ENCODE results near the gene KCNRG.

KCNRG gene

DNA sequence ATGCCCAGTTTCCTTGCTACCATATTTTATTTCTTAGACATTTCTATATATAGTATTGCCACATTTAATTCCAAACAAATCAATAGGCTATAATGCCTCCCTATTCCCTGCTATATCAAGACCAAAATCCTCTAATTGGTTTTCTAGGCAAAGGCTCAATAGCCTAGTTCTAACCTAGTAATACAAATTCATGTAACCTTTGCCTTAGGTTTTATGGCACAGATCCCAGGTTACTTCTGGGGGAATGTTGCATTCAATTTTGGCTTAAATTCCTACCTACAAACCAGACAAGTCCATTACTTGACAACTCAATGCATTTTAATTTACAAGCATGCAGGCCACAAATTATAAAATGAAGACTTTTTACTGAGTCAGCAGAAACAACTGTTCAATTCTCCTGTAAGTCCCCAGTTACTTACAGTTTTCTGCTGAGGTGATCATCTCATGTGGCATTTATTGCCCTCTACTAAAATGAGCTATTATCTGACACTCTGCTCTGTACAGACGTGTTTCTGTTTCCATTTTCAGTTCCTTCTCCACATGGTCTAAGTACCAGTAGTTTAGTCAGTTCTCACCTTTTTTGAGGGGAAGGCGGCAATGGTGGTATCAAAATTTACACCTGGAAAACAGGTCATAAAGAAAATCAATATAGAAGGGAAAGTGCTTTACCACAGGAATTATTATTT lies 11.7 kb downstream of the KCNRG start:
- no peaks in the 10 kb centered on the region for H3K27me3 ChIP-seq (ENCODE audit: control insufficient read depth, insufficient read depth, low read length)
- H3K36me3 ChIP-seq (ENCODE audit: control insufficient read depth, insufficient read depth, low read length), result no peaks in the 10 kb centered on the region
- no peak overlapping the region for H3K27ac ChIP-seq
- H3K9me3 ChIP-seq (ENCODE audit: control insufficient read depth, low read length), result no peaks in the 10 kb centered on the region
- H3K9ac ChIP-seq, result no peak overlapping the region
- H3K4me1 ChIP-seq, result no peaks in the 10 kb centered on the region
- no peaks in the 10 kb centered on the region for H3K79me2 ChIP-seq
- no peak overlapping the region for H3K4me2 ChIP-seq (ENCODE audit: low read length)
- no peak overlapping the region for H3K4me3 ChIP-seq (ENCODE audit: low read depth, low read length)
- no peak overlapping the region for H2AFZ ChIP-seq
- TF ChIP-seq, protein P1, sequence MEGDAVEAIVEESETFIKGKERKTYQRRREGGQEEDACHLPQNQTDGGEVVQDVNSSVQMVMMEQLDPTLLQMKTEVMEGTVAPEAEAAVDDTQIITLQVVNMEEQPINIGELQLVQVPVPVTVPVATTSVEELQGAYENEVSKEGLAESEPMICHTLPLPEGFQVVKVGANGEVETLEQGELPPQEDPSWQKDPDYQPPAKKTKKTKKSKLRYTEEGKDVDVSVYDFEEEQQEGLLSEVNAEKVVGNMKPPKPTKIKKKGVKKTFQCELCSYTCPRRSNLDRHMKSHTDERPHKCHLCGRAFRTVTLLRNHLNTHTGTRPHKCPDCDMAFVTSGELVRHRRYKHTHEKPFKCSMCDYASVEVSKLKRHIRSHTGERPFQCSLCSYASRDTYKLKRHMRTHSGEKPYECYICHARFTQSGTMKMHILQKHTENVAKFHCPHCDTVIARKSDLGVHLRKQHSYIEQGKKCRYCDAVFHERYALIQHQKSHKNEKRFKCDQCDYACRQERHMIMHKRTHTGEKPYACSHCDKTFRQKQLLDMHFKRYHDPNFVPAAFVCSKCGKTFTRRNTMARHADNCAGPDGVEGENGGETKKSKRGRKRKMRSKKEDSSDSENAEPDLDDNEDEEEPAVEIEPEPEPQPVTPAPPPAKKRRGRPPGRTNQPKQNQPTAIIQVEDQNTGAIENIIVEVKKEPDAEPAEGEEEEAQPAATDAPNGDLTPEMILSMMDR (IDR thresholded peaks at IDR 0.05), result no peak

DNA sequence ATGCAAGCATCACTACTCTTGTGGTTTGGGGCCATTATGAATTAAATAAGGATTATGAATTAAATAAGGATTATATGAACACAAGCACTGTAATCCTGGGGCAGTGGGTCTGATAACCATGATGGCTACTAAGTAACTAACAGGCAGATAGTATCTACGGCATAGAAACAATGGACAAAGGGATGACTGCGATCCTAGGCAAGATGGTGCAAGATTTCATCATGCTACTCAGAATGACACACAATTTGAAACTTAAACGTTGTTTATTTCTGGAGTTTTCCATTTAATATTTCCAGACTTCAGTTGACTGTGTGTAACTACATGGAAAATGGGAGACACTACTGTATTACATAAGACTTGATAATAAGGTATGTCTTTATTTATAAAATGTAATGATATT lies 15.1 kb downstream of the KCNRG start:
- TF ChIP-seq, protein P1 (IDR thresholded peaks at IDR 0.05), result no peak
- H3K79me2 ChIP-seq, result no peaks in the 10 kb centered on the region
- no peak overlapping the region for H3K4me2 ChIP-seq (ENCODE audit: low read length)
- H3K9me3 ChIP-seq (ENCODE audit: control insufficient read depth, low read length), result no peaks in the 10 kb centered on the region
- no peak overlapping the region for H3K4me3 ChIP-seq (ENCODE audit: low read depth, low read length)
- H3K36me3 ChIP-seq (ENCODE audit: control insufficient read depth, insufficient read depth, low read length), result no peaks in the 10 kb centered on the region
- no peak overlapping the region for H3K27ac ChIP-seq
- no peaks in the 10 kb centered on the region for H3K27me3 ChIP-seq (ENCODE audit: control insufficient read depth, insufficient read depth, low read length)
- no peak overlapping the region for H2AFZ ChIP-seq
- no peak overlapping the region for H3K9ac ChIP-seq
- no peaks in the 10 kb centered on the region for H3K4me1 ChIP-seq

DNA sequence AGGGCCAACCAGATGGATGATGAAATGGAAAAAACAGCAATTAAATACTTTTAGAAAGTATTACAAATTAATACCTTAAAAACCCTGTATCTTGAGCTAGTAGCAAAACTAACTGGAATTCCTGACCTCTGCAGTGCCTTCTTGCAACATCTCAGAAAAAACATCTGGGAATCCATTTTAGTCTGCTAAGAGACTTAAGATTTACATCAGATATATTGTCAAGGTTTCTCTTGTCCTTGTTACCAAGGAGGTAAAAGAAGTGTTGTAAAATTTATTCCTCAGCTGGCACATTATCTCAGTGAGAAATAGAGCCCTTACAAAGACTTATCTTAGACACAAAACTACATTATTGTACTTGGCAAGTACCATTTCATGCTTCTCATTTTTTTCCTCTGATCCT lies 18.5 kb downstream of the KCNRG start:
- H3K9ac ChIP-seq, result no peak overlapping the region

DNA sequence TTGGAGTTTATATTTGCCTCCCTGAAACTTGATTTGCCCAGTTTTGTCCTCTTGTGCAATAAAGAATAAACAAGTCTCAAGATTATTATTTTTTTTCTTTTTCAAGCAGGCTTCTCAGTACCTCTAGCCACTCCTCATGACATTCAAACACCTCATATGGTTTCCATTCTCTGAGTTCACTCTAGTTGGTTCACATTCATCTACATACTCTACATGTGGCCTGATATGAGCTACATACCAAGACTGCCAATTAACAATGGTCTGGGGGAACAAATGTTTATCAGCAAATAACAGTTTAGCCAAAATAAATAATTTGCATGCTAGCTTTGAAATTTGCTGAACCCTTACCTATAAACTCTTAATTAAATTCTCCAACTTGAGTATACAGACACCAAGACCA lies 22.5 kb downstream of the KCNRG start:
- TF ChIP-seq, protein P1 (IDR thresholded peaks at IDR 0.05), result no peak
- no peak overlapping the region for H2AFZ ChIP-seq
- H3K4me3 ChIP-seq (ENCODE audit: low read depth, low read length), result no peak overlapping the region
- H3K36me3 ChIP-seq (ENCODE audit: control insufficient read depth, insufficient read depth, low read length), result no peaks in the 10 kb centered on the region
- no peaks in the 10 kb centered on the region for H3K9me3 ChIP-seq (ENCODE audit: control insufficient read depth, low read length)
- H3K27me3 ChIP-seq (ENCODE audit: control insufficient read depth, insufficient read depth, low read length), result no peaks in the 10 kb centered on the region
- H3K79me2 ChIP-seq, result no peaks in the 10 kb centered on the region
- H3K9ac ChIP-seq, result no peak overlapping the region
- no peak overlapping the region for H3K4me2 ChIP-seq (ENCODE audit: low read length)
- H3K4me1 ChIP-seq, result no peaks in the 10 kb centered on the region
- H3K27ac ChIP-seq, result no peak overlapping the region

More for the DNA sequence above, 18.5 kb downstream of the KCNRG start:
- no peaks in the 10 kb centered on the region for H3K9me3 ChIP-seq (ENCODE audit: control insufficient read depth, low read length)
- no peaks in the 10 kb centered on the region for H3K79me2 ChIP-seq
- H3K4me2 ChIP-seq (ENCODE audit: low read length), result no peak overlapping the region
- H3K27ac ChIP-seq, result no peak overlapping the region
- H3K4me3 ChIP-seq (ENCODE audit: low read depth, low read length), result no peak overlapping the region
- no peaks in the 10 kb centered on the region for H3K27me3 ChIP-seq (ENCODE audit: control insufficient read depth, insufficient read depth, low read length)
- no peaks in the 10 kb centered on the region for H3K4me1 ChIP-seq
- H3K36me3 ChIP-seq (ENCODE audit: control insufficient read depth, insufficient read depth, low read length), result no peaks in the 10 kb centered on the region
- TF ChIP-seq, protein P1 (IDR thresholded peaks at IDR 0.05), result no peak
- no peak overlapping the region for H2AFZ ChIP-seq

DNA sequence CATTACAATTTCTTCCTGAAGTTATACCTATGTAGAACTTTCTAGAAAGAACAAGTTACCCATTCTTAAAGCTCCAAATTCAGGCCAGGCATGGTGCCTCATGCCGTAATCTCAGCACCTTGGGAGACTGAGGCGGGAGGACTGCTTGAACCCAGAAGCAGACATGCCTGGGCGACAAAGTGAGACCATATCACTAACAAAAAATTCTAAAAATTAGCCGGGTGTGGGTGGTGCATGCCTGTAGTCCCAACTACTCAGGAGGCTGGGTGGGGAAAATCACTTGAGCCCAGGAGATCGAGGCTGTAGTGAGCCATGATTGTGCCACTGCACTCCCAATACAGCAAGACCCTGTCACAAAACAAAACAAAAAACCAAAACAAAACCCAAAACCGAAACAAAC lies 23.0 kb downstream of the KCNRG start:
- Histone ChIP-seq H3K27ac (no peak overlapping the region), H3K4me1 (no peaks in the 10 kb centered on the region), H3K27me3 (ENCODE audit: control insufficient read depth, insufficient read depth, low read length) (no peaks in the 10 kb centered on the region), H3K4me2 (ENCODE audit: low read length) (no peak overlapping the region), H2AFZ (no peak overlapping the region), H3K9ac (no peak overlapping the region), H3K4me3 (ENCODE audit: low read depth, low read length) (no peak overlapping the region), H3K36me3 (ENCODE audit: control insufficient read depth, insufficient read depth, low read length) (no peaks in the 10 kb centered on the region), H3K9me3 (ENCODE audit: control insufficient read depth, low read length) (no peaks in the 10 kb centered on the region), H3K79me2 (no peaks in the 10 kb centered on the region)
- TF ChIP-seq, protein P1 (IDR thresholded peaks at IDR 0.05), result no peak
